ENCODE measurements around the gene EML1. TPM values are rescaled to one million over a fixed set of nuclear protein-coding genes. Genes with fewer than 3 reads are reported as not detected.
A peak's percentile ranks its signal among the peaks of the same experiment; 100 is the strongest.

Gene EML1
- total RNA-seq, 1 experiment from 2014 or later, result 7.2 TPM

GRCh38 chr14:99790201-99790977, 2.8 kb upstream of the EML1 start:
- H3K27ac Mint-ChIP-seq (ENCODE audit: unreplicated experiment), result no peak overlapping the region
- BruUV-seq (replicated peaks), result no TSS peak

GRCh38 chr14:99790978-99791376, 2.2 kb upstream of the EML1 start:
- Mint-ChIP-seq H3K4me3 (ENCODE audit: unreplicated experiment) (no peak overlapping the region), H3K36me3 (ENCODE audit: insufficient read depth, unreplicated experiment) (peaks cover 4% of the 10 kb centered on the region), H3K4me1 (ENCODE audit: low read depth, unreplicated experiment) (peaks cover 14% of the 10 kb centered on the region), H3K27me3 (ENCODE audit: insufficient read depth, unreplicated experiment) (peaks cover 2% of the 10 kb centered on the region), H3K27ac (ENCODE audit: unreplicated experiment) (peak overlapping the region; percentile 34), H3K9me3 (ENCODE audit: unreplicated experiment) (no peaks in the 10 kb centered on the region)
- BruUV-seq (replicated peaks), result no TSS peak
- TF ChIP-seq, protein P1, sequence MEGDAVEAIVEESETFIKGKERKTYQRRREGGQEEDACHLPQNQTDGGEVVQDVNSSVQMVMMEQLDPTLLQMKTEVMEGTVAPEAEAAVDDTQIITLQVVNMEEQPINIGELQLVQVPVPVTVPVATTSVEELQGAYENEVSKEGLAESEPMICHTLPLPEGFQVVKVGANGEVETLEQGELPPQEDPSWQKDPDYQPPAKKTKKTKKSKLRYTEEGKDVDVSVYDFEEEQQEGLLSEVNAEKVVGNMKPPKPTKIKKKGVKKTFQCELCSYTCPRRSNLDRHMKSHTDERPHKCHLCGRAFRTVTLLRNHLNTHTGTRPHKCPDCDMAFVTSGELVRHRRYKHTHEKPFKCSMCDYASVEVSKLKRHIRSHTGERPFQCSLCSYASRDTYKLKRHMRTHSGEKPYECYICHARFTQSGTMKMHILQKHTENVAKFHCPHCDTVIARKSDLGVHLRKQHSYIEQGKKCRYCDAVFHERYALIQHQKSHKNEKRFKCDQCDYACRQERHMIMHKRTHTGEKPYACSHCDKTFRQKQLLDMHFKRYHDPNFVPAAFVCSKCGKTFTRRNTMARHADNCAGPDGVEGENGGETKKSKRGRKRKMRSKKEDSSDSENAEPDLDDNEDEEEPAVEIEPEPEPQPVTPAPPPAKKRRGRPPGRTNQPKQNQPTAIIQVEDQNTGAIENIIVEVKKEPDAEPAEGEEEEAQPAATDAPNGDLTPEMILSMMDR (IDR thresholded peaks at IDR 0.05; ENCODE audit: insufficient read depth in 1 of 2, low read depth in 1 of 2, low read length in 1 of 2, severe bottlenecking in 1 of 2, unreplicated experiment in 1 of 2), result no peak
- H3K36me3 ChIP-seq (ENCODE audit: control insufficient read depth, insufficient read depth, low read length), result no peaks in the 10 kb centered on the region
- H3K9me3 ChIP-seq, result no peaks in the 10 kb centered on the region
- H3K4me1 ChIP-seq, result no peaks in the 10 kb centered on the region
- intact Hi-C loops (cut with micrococcal nuclease; ENCODE audit: unreplicated experiment), result loop anchor here (5.0 kb wide), 1 partner anchor 109 kb away; the partner anchor contains the start of gene CYP46A1
- CTCF ChIA-PET, result no interaction called here
- POLR2A ChIA-PET, result no interaction called here
- DNase-seq, result peak; percentile 18 to 44
- H3K27me3 ChIP-seq (replicated peaks; ENCODE audit: control insufficient read depth, insufficient read depth, low read length), result no peaks in the 10 kb centered on the region
- H3K4me3 ChIP-seq (ENCODE audit: low read depth, low read length), result no peak overlapping the region

More at GRCh38 chr14:99790201-99790977, 2.8 kb upstream of the EML1 start:
- Histone ChIP-seq H3K4me3 (ENCODE audit: low read depth, low read length) (no peak overlapping the region), H3K9me3 (no peaks in the 10 kb centered on the region), H3K27me3 (replicated peaks; ENCODE audit: control insufficient read depth, insufficient read depth, low read length) (no peaks in the 10 kb centered on the region), H3K4me1 (no peaks in the 10 kb centered on the region), H3K36me3 (ENCODE audit: control insufficient read depth, insufficient read depth, low read length) (no peaks in the 10 kb centered on the region)
- H3K4me3 Mint-ChIP-seq (ENCODE audit: unreplicated experiment), result no peak overlapping the region
- TF ChIP-seq, protein P1 (IDR thresholded peaks at IDR 0.05; ENCODE audit: insufficient read depth in 1 of 2, low read depth in 1 of 2, low read length in 1 of 2, severe bottlenecking in 1 of 2, unreplicated experiment in 1 of 2), result no peak
- intact Hi-C loops (cut with micrococcal nuclease; ENCODE audit: unreplicated experiment), result loop anchor here (5.0 kb wide), 1 partner anchor 108 kb away; the partner anchor contains the start of gene CYP46A1
- CTCF ChIA-PET, result no interaction called here
- H3K27me3 Mint-ChIP-seq (ENCODE audit: insufficient read depth, unreplicated experiment), result peaks cover 2% of the 10 kb centered on the region
- peaks cover 14% of the 10 kb centered on the region for H3K4me1 Mint-ChIP-seq (ENCODE audit: low read depth, unreplicated experiment)
- POLR2A ChIA-PET, result no interaction called here
- H3K36me3 Mint-ChIP-seq (ENCODE audit: insufficient read depth, unreplicated experiment), result peaks cover 4% of the 10 kb centered on the region
- no peaks in the 10 kb centered on the region for H3K9me3 Mint-ChIP-seq (ENCODE audit: unreplicated experiment)
- no peak for DNase-seq

DNA sequence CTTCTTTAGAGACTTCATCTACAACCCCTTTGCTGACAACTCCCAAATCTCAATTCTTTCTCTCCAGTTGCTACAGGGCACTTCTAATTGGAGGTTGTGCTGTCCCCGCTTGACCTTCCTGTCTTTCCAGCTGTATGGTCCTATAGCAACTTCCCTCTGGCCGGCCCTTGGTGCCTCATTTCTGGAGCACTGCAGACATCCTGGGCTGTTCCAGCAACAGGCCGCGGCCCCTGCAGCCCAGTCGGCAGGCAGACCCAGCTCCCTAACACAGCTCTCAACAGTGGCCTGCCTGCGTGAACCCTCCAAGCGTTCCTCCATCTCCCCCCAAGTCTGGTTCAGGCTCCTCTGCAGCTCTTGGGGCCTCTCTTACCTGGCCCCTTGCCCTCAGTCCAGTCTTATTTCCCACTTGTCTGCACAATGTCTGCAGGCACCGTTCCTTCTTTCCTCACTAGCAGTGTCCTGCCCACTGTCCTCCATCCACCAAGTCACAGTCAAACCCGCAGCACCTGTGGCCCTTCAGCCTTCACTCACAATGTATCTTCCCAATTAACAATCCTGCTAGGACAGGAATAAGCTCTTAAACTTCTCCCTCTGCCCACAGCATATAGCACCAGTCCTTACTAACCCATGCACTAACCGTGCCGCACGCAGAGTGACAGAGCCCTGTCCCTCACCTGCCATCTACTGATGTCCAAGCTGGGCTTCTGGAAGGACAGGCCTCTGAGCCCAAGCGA, 1.6 kb upstream of the EML1 start:
- no peaks in the 10 kb centered on the region for H3K36me3 ChIP-seq (ENCODE audit: control insufficient read depth, insufficient read depth, low read length)
- no peaks in the 10 kb centered on the region for H3K27me3 ChIP-seq (replicated peaks; ENCODE audit: control insufficient read depth, insufficient read depth, low read length)
- no peak overlapping the region for H3K4me3 ChIP-seq (ENCODE audit: low read depth, low read length)
- BruUV-seq (replicated peaks), result no TSS peak
- ChIA-PET POLR2A (no interaction called here), CTCF (no interaction called here)
- Mint-ChIP-seq H3K4me3 (ENCODE audit: unreplicated experiment) (no peak overlapping the region), H3K9me3 (ENCODE audit: unreplicated experiment) (no peaks in the 10 kb centered on the region), H3K27me3 (ENCODE audit: insufficient read depth, unreplicated experiment) (no peaks in the 10 kb centered on the region), H3K36me3 (ENCODE audit: insufficient read depth, unreplicated experiment) (peaks cover 2% of the 10 kb centered on the region), H3K27ac (ENCODE audit: unreplicated experiment) (peak overlapping the region; percentile 34), H3K4me1 (ENCODE audit: low read depth, unreplicated experiment) (peaks cover 14% of the 10 kb centered on the region)
- TF ChIP-seq, protein P1 (IDR thresholded peaks at IDR 0.05; ENCODE audit: insufficient read depth in 1 of 2, low read depth in 1 of 2, low read length in 1 of 2, severe bottlenecking in 1 of 2, unreplicated experiment in 1 of 2), result no peak
- H3K9me3 ChIP-seq, result no peaks in the 10 kb centered on the region
- DNase-seq, result no peak
- no peaks in the 10 kb centered on the region for H3K4me1 ChIP-seq
- intact Hi-C loops (cut with micrococcal nuclease; ENCODE audit: unreplicated experiment), result loop anchor here (1.0 to 5.0 kb wide), 2 partner anchors 7 to 109 kb away; partner anchors contain the start of gene CYP46A1
